Fibroblast of villous mesenchyme (primary cell): ENCODE data around the gene GPR150. TPM values are rescaled to one million over a fixed set of nuclear protein-coding genes. Genes with fewer than 3 reads are reported as not detected.

Source experiments
- DNase-seq: peaks from one replicate; pipeline ENCODE4 v3.0.0-alpha.2; 2010; ENCODE audit warnings: low read depth
- H3K4me3 ChIP-seq: 2 replicates; pipeline ENCODE4 v1.5.1; 2011; ENCODE audit warnings: low read depth, mild to moderate bottlenecking, low read length
- total RNA-seq: library from RNA; depleted of rRNA; stranded (reverse); fragments of >200 nt; gene quantifications from 2 replicates; pipeline ENCODE4 v1.2.3, GENCODE V29; 2012
- TF ChIP-seq, protein P1 (sequence below): IDR thresholded peaks from 2 replicates; pipeline ENCODE4 v1.5.1; 2012; ENCODE audit warnings: low read depth, mild to moderate bottlenecking, low read length; ENCODE audit not compliant: insufficient read depth

Gene GPR150
- total RNA-seq, 1 donor = 0.43 TPM

- no peak for DNase-seq
- no peak overlapping the region for H3K4me3 ChIP-seq
- TF ChIP-seq, protein P1, sequence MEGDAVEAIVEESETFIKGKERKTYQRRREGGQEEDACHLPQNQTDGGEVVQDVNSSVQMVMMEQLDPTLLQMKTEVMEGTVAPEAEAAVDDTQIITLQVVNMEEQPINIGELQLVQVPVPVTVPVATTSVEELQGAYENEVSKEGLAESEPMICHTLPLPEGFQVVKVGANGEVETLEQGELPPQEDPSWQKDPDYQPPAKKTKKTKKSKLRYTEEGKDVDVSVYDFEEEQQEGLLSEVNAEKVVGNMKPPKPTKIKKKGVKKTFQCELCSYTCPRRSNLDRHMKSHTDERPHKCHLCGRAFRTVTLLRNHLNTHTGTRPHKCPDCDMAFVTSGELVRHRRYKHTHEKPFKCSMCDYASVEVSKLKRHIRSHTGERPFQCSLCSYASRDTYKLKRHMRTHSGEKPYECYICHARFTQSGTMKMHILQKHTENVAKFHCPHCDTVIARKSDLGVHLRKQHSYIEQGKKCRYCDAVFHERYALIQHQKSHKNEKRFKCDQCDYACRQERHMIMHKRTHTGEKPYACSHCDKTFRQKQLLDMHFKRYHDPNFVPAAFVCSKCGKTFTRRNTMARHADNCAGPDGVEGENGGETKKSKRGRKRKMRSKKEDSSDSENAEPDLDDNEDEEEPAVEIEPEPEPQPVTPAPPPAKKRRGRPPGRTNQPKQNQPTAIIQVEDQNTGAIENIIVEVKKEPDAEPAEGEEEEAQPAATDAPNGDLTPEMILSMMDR = no peak
Observed at GRCh38 chr5:95611396-95611795, 8.5 kb upstream of the GPR150 start.

DNA sequence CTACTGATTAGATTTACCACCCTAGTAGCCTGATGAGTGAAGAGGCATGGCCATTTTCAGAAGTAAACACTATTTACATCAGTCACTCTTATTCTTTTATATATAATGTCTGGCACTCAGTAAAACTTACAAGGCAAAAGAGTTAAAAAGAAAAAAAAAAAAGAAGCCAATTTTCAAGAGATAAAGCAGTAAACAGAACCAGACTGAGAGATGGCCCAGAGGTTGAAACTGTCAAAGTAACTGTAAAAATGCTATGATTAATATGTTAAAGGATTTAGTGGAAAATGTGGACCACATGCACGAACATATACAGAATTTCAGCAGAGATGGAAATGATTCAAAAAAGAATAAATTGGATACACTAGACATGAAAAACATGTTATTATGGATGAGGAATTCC is 6.4 kb upstream of the GPR150 start:
- no peak for DNase-seq
- no peak overlapping the region for H3K4me3 ChIP-seq
- TF ChIP-seq, protein P1 = no peak

DNA sequence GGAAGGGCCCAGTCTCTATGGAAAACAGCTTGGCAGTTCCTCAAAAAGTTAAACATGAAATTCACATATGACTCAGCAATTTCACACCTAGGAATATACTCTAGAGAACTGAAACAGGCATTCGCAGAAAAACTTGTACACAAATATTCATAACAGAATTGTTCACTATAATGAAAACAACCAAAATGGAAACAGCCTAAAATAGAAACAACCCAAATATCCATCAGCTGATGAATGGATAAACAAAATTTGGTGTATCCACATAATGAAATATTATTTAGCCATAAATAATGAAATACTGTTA is 4.8 kb upstream of the GPR150 start:
- H3K4me3 ChIP-seq = no peak overlapping the region
- DNase-seq = no peak
- TF ChIP-seq, protein P1 = no peak

DNA sequence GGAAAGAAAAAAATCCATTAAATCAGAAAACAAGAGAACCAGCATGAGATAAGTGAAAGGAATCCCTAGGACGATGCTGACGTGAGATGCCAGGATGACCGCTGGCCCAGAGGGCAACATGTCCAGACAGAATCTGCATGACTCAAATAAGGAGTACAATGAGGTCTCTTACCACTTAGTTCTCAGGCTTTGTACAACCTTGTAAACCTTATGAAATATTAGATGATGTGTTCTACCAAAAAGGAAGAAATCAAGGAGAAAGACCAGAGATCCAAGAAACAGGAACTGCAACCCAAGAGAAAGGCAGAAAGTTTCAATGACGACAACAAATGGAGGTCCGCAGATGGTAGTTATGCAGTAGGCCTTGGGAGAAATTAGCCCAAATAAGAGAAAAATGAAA is 2.8 kb upstream of the GPR150 start:
- no peak overlapping the region for H3K4me3 ChIP-seq
- TF ChIP-seq, protein P1 = no peak
- no peak for DNase-seq

- DNase-seq = no peak
- no peak overlapping the region for H3K4me3 ChIP-seq
- TF ChIP-seq, protein P1 = no peak
Observed at GRCh38 chr5:95619096-95619495, 791 bp upstream of the GPR150 start.

- H3K4me3 ChIP-seq = peak overlapping the region; percentile 63
- no peak for DNase-seq
- TF ChIP-seq, protein P1 = no peak
Observed at GRCh38 chr5:95619514-95620029, 315 bp upstream of the GPR150 start.

- peak overlapping the region; percentile 63 for H3K4me3 ChIP-seq
- TF ChIP-seq, protein P1 = no peak
- peak; percentile 58 for DNase-seq
Observed at GRCh38 chr5:95620870-95621838, 1.3 kb downstream of the GPR150 start.
